SK-N-MC (cell line): ENCODE measurements around the gene FAT1.

Experiments
- DNase-seq: peaks from one replicate; pipeline ENCODE4 v3.0.0-alpha.2; 2011; ENCODE audit warnings: low read depth, low spot score
- H3K27ac ChIP-seq: fragments of 200-600 bp; sonication (generic); 2 replicates; pipeline ENCODE4 v1.5.1; 2016; ENCODE audit warnings: mixed run types
- H3K36me3 ChIP-seq: fragments of 200-600 bp; sonication (generic); 2 replicates; pipeline ENCODE4 v1.6.1; 2017; ENCODE audit warnings: antibody characterized with exemption, low read length, mixed read lengths; ENCODE audit not compliant: insufficient read depth
- H3K4me3 ChIP-seq: fragments of 200-600 bp; sonication (generic); 2 replicates; pipeline ENCODE4 v1.5.1; 2016
- H3K9ac ChIP-seq: fragments of 200-600 bp; sonication (generic); 2 replicates; pipeline ENCODE4 v1.8.0; 2017; ENCODE audit warnings: mixed run types, mixed read lengths; ENCODE audit not compliant: insufficient read length
- H3K9me3 ChIP-seq: fragments of 200-600 bp; sonication (generic); 2 replicates; pipeline ENCODE4 v1.6.1; 2017; ENCODE audit warnings: low read depth, mild to moderate bottlenecking, antibody characterized with exemption, low read length, moderate library complexity, mixed read lengths
- EZH2 ChIP-seq: fragments of 200-600 bp; sonication (generic); IDR thresholded peaks from one replicate; pipeline ENCODE4 v1.6.1; 2017; ENCODE audit warnings: antibody characterized with exemption
- FOXP2 ChIP-seq: optimal IDR thresholded peaks from 2 replicates; pipeline ENCODE3; 2011; ENCODE audit warnings: mild to moderate bottlenecking, moderate library complexity; ENCODE audit not compliant: insufficient read depth; ENCODE audit errors: extremely low read length, control extremely low read depth
- POLR2AphosphoS5 ChIP-seq: IDR thresholded peaks from 2 replicates; pipeline ENCODE4 v1.6.1; 2012; ENCODE audit warnings: mild to moderate bottlenecking, low read depth, low read length, borderline replicate concordance

The FAT1 gene

DNA sequence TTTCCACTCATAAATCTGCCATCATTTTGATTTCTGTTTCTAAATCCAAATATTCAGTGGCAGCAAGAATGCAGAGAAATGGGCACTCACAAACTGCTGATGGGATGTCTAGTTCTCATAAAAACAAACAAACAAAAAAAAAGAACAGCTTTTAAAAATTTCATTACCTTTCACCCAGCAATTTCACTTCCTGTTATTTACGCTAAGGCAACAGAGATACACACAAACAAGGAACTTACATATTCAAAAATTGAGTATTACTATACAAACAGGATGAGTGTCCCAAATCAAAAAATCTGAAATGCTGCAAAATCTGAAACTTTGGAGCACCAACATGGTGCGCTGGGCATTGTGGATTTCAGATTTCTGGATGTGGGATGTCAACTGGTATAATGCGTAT is 36.4 kb downstream of the FAT1 start:
- TF ChIP-seq POLR2AphosphoS5 (no peak), EZH2 (no peak), FOXP2 (no peak)
- Histone ChIP-seq H3K36me3 (no peaks in the 10 kb centered on the region), H3K9ac (no peak overlapping the region)

GRCh38 chr4:186685767-186686183 is 37.9 kb downstream of the FAT1 start:
- no peak for TF ChIP-seq POLR2AphosphoS5
- TF ChIP-seq FOXP2, result no peak
- TF ChIP-seq EZH2, result no peak
- Histone ChIP-seq H3K9me3 (no peaks in the 10 kb centered on the region), H3K27ac (no peak overlapping the region), H3K36me3 (no peaks in the 10 kb centered on the region), H3K4me3 (no peak overlapping the region), H3K9ac (no peak overlapping the region)
- no peak for DNase-seq

More for the DNA sequence above, 36.4 kb downstream of the FAT1 start:
- no peak overlapping the region for H3K27ac ChIP-seq
- no peaks in the 10 kb centered on the region for H3K9me3 ChIP-seq
- DNase-seq, result no peak
- no peak overlapping the region for H3K4me3 ChIP-seq

DNA sequence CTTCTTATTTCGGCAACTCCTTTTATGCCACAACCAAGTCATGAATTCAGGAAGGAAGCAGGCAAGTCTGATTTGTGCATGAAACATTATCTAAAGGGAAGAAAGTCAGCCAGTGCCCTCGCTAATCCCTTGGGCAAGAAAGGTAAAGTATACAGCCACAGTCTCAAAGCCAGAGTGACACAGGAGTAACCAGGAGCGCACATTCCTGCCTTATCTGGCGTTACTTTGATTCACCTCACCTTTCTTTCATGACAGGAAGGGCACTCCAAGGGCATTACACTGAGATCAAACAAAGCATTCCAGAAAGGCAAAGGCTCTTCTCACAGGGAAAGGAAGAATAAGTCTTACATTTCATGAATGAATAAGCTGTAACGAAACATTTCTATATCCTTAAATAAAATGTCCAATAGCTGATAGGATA is 38.8 kb downstream of the FAT1 start:
- TF ChIP-seq EZH2 (no peak), POLR2AphosphoS5 (no peak), FOXP2 (no peak)
- Histone ChIP-seq H3K9me3 (no peaks in the 10 kb centered on the region), H3K36me3 (no peaks in the 10 kb centered on the region), H3K9ac (no peak overlapping the region), H3K27ac (no peak overlapping the region), H3K4me3 (no peak overlapping the region)
- DNase-seq, result no peak

DNA sequence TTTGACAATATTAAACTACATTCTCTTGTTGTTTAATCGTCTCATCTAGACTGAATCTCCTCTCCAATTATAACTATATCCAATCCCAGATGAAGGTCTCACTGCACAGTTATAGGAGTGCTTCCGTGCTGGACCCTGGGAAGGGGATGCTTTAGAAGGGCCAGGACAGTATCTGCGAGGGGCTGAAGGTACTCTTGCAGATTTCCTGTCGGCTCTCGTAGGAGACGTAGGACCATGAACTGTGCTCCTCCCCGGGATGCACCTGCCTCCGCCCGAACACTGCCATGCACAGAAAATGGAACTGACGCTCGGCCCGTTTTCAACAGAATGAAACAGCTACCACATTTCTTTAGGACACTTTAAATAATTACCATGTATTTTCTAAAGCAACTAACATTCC is 39.4 kb downstream of the FAT1 start:
- no peak for DNase-seq
- no peak overlapping the region for H3K4me3 ChIP-seq
- no peak overlapping the region for H3K9ac ChIP-seq
- no peaks in the 10 kb centered on the region for H3K36me3 ChIP-seq
- H3K27ac ChIP-seq, result no peak overlapping the region
- no peaks in the 10 kb centered on the region for H3K9me3 ChIP-seq
- no peak for TF ChIP-seq POLR2AphosphoS5
- TF ChIP-seq FOXP2, result no peak
- no peak for TF ChIP-seq EZH2

GRCh38 chr4:186680641-186681040 is 43.0 kb downstream of the FAT1 start:
- no peak overlapping the region for H3K27ac ChIP-seq
- TF ChIP-seq FOXP2, result no peak
- TF ChIP-seq EZH2, result no peak
- no peak for TF ChIP-seq POLR2AphosphoS5
- H3K9ac ChIP-seq, result no peak overlapping the region

GRCh38 chr4:186676531-186677161 is 47.0 kb downstream of the FAT1 start:
- H3K4me3 ChIP-seq, result no peak overlapping the region

More at GRCh38 chr4:186680641-186681040, 43.0 kb downstream of the FAT1 start:
- H3K9me3 ChIP-seq, result no peaks in the 10 kb centered on the region
- H3K4me3 ChIP-seq, result no peak overlapping the region
- H3K36me3 ChIP-seq, result no peaks in the 10 kb centered on the region
- no peak for DNase-seq

DNA sequence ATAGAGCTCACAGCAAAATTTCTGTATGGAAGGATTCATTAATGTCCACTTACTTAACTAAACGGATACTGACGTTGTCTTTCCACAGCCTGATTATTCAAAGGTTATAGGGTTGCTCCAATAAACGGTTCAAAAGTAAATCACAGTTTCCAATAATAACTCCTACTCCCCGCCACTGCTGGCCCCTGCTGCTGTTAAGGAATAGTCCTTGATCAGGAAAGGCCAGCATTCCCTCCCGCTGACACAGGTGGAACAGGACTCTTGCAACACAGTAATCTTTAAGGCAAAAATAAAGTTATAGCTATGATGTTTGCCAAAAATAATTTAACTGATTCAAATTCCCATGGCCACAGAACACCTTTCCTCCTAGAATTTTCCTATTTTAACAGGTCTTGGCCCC is 53.9 kb downstream of the FAT1 start:
- Histone ChIP-seq H3K9me3 (no peaks in the 10 kb centered on the region), H3K36me3 (no peaks in the 10 kb centered on the region), H3K4me3 (no peak overlapping the region), H3K27ac (no peak overlapping the region), H3K9ac (no peak overlapping the region)
- no peak for DNase-seq
- TF ChIP-seq POLR2AphosphoS5 (no peak), FOXP2 (no peak), EZH2 (no peak)

More at GRCh38 chr4:186676531-186677161, 47.0 kb downstream of the FAT1 start:
- Histone ChIP-seq H3K36me3 (no peaks in the 10 kb centered on the region), H3K9ac (no peak overlapping the region), H3K9me3 (no peaks in the 10 kb centered on the region), H3K27ac (no peak overlapping the region)
- no peak for DNase-seq
- no peak for TF ChIP-seq FOXP2
- no peak for TF ChIP-seq EZH2
- no peak for TF ChIP-seq POLR2AphosphoS5

DNA sequence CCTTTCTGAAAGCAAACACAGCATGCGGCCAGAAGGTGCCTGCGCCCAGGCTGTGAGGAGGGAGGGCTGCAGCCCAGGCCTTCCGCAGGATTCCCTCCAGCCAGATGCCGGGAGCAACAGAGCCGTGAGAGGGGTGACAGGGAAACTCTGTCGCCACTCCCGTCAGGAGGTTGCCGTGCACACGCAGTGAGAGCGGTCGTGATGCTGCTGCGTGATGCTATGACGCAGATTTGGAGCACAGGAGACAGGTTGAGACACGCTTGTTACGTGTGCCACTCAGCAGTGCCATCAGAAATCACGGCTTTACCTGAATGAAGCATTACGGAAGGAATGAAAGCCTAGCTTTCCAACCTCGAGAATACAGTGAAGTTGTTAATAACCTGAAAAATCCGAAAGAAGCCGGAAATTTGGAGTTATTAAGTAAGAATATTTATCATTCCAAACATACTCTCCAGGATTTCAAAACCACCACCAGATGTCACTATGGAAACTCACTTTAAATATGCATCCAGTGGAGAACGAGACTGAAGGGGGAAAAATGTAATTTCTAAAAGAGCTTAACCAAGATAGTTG is 54.4 kb downstream of the FAT1 start:
- H3K27ac ChIP-seq, result no peak overlapping the region
- H3K4me3 ChIP-seq, result no peak overlapping the region
- no peak overlapping the region for H3K9ac ChIP-seq
- no peaks in the 10 kb centered on the region for H3K36me3 ChIP-seq
- peak; percentile 8 for DNase-seq
- H3K9me3 ChIP-seq, result no peaks in the 10 kb centered on the region
- no peak for TF ChIP-seq POLR2AphosphoS5
- TF ChIP-seq FOXP2, result no peak
- TF ChIP-seq EZH2, result no peak

- DNase-seq, result no peak
- Histone ChIP-seq H3K9ac (no peak overlapping the region), H3K4me3 (no peak overlapping the region), H3K9me3 (no peaks in the 10 kb centered on the region), H3K27ac (no peak overlapping the region), H3K36me3 (no peaks in the 10 kb centered on the region)
- no peak for TF ChIP-seq POLR2AphosphoS5
- TF ChIP-seq EZH2, result no peak
- TF ChIP-seq FOXP2, result no peak
These were observed 56.9 kb downstream of the FAT1 start for GRCh38 chr4:186666750-186667149.
